OCI-LY7 (cell line): ENCODE data around the gene LGALS9.

ENCODE experiments used
- EZH2phosphoT487 ChIP-seq: fragments of 200-600 bp; sonication (generic); IDR thresholded peaks from 2 replicates; pipeline ENCODE4 v1.6.1; 2018; ENCODE audit warnings: low read depth, borderline replicate concordance, mild to moderate bottlenecking, mixed run types, antibody characterized with exemption, low read length, moderate library complexity, mixed read lengths
- TF ChIP-seq, protein P1 (sequence below): fragments of 200-600 bp; sonication (generic); conservative IDR thresholded peaks from 2 replicates; pipeline ENCODE4 v1.5.1; 2014; ENCODE audit warnings: mild to moderate bottlenecking, antibody characterized with exemption, low read length, moderate library complexity, mixed read lengths

DNA sequence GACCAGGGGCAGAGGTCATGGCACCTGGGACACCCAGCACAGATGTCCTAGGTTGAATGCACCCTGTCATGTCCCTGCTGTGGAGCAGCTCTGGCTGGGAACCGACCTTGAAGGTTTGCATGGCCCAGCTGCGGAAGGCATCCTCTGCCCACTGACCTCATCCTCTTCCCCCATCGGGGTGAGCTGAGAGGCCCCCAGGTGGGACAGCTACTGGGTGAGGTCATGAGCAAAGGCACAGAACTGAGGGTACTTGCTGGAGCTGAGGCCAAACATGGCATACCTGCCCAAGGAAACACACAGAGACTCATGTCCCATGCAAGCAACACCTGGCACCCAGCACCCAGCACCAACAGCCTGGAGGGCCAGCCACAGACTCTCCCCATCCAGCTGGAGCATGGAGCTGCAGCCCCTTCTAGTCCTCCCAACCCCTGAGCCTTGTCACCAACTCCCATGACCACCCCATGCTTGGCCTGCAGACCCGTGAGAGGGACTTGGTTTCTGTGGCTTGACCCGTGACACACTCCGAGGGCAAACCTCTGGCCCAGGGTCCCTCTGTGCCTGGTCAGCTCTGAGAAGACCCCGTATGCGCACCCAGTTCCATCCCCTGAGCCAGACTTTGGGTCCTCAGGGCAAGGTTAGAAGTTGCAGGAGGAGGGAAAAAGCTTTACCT is 33.1 kb downstream of the LGALS9 start:
- TF ChIP-seq, protein P1, sequence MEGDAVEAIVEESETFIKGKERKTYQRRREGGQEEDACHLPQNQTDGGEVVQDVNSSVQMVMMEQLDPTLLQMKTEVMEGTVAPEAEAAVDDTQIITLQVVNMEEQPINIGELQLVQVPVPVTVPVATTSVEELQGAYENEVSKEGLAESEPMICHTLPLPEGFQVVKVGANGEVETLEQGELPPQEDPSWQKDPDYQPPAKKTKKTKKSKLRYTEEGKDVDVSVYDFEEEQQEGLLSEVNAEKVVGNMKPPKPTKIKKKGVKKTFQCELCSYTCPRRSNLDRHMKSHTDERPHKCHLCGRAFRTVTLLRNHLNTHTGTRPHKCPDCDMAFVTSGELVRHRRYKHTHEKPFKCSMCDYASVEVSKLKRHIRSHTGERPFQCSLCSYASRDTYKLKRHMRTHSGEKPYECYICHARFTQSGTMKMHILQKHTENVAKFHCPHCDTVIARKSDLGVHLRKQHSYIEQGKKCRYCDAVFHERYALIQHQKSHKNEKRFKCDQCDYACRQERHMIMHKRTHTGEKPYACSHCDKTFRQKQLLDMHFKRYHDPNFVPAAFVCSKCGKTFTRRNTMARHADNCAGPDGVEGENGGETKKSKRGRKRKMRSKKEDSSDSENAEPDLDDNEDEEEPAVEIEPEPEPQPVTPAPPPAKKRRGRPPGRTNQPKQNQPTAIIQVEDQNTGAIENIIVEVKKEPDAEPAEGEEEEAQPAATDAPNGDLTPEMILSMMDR: no peak
- TF ChIP-seq EZH2phosphoT487: no peak
